GM19239 (cell line): ENCODE measurements around the gene PPP2R5C.
"Not testable (repeated sequence)": the region's sequence is repeated elsewhere in the genome, so short reads cannot be mapped to it uniquely, and the experiment has no call there.

Experiments
- DNase-seq: peaks from one replicate; pipeline ENCODE4 v3.0.0; 2011; ENCODE audit warnings: low spot score; ENCODE audit not compliant: insufficient read length
- FAIRE-seq: peaks from 2 replicates; lab custom pipeline; 2011; peaks lifted over from hg19 to GRCh38; lab: Jason Lieb, UNC

PPP2R5C gene

DNA sequence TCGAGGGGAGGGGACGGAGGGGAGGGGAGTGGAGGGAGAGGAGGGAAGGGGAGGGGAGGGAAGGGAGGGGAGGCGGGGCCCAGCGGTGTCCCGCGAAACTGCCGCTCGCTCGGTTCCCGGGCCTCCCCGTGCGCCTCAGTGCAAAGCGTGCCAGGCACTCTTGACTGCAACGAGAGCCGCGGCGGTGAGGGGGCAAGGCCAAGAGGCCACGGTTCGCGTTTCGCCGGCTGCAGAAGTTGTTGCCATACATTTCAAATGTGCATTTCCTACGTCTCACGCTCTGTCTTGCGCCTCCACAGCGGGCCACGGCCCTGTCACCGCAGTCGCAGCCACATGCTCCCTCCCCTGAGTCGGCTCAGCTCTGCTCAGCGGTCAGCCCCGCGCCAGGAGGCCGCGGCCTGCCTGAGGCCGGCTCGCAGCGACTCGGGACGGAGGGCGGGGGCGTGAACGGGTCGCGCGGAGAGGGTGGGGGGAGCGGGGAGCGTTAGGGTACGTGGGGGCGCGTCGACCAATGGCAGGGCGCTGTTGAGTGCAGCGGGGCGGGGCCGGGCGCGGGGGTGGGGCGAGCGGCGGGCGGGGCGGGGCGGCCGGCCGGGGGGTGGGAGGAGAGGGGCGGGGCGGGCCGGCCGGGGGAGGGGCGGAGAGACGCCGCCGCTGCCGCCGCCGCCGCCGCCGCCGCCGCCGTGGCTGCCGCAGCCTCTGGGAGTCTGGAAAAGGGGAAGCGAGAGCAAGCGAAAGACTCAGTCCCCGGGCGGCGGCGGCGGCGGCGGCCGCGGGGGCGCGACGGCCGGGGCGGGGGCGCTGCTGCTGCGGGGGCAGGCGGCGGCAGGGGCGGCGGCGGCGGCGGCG lies at the start of gene PPP2R5C:
Gene PPP2R5C (plus strand): TSS at position 678 of the 849 bp plus-strand sequence. CDS start 185 bp downstream, outside the sequence.
- FAIRE-seq (peak; percentile 47), DNase-seq (peak; percentile 97)

DNA sequence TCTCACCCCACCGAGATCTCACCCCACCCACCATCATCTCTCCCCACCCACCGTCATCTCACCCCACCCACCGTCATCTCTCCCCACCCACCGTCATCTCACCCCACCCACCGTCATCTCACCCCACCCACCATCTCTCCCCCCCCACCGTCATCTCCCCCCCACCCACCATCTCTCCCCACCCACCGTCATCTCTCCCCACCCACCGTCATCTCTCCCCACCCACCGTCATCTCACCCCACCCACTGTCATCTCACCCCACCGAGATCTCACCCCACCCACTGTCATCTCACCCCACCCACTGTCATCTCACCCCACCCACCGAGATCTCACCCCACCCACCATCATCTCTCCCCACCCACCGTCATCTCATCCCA lies 49.7 kb upstream of the PPP2R5C start:
- DNase-seq, FAIRE-seq: not testable (repeated sequence)

DNA sequence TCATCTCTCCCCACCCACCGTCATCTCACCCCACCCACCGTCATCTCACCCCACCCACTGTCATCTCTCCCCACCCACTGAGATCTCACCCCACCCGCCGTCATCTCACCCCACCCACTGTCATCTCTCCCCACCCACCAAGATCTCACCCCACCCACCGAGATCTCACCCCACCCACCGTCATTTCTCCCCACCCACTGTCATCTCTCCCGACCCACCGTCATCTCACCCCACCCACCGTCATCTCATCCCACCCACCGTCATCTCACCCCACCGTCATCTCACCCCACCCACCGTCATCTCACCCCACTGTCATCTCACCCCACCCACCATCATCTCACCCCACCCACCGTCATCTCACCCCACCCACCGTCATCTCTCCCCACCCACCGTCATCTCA lies 49.2 kb upstream of the PPP2R5C start:
- not testable (repeated sequence) for FAIRE-seq

DNA sequence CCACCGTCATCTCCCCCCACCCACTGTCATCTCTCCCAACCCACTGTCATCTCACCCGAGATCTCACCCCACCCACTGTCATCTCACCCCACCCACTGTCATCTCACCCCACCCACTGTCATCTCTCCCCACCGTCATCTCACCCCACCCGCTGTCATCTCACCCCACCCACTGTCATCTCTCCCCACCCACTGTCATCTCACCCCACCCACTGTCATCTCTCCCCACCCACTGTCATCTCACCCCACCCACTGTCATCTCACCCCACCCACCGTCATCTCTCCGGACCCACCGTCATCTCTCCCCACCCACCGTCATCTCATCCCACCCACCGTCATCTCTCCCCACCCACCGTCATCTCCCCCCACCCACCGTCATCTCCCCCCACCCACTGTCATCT lies 48.4 kb upstream of the PPP2R5C start:
- not testable (repeated sequence) for DNase-seq, FAIRE-seq

More for the DNA sequence above, 49.2 kb upstream of the PPP2R5C start:
- not testable (repeated sequence) for DNase-seq

DNA sequence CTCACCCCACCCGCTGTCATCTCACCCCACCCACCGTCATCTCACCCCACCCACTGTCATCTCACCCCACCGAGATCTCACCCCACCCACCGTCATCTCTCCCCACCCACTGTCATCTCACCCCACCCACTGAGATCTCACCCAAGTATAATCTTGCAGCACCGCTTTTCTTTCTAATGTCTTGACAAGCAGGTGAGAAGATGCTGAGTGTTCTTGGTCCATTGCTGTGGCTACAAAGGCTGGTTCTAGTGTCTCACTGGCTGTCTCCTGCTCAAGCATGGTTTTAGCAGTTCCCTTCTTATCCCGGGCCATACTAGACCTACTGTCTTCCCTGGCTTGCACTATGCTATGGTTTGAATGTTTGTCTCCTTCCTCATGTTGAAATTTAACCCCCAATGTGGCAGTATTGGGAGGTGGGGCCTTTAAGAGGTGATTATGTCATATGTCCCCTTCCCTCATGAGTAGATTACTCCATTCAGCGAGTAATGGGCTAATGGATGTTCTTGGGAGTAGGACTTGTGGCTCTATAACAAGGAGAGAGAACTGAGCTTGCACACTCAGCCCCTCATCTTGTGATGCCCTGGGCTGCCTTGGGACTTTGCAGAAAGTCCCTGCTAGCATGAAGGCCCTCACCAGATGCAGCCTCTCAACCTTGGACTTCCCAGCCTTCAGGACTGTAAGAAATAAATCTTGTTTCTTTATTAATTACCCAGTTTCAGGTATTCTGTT lies 47.7 kb upstream of the PPP2R5C start:
- no peak for FAIRE-seq
- DNase-seq, result no peak

DNA sequence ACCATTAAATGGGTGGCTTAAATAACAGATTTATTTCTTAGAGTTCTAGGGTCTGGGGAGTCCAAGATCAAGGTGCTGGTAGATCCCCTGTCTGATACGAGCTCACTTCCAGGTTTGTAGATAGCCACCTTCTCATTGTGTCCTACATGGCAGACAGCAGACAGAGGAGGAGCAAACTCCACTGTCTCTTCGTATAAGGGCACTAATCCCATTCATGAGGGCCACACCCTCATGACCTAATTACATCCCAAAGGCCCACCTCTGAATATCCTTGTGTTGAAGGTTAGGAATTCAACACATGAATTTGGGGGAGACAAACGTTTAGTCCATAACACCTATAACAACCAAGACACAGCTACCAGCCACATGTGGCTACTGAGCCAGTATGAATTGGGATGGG lies 47.1 kb upstream of the PPP2R5C start:
- no peak for DNase-seq
- FAIRE-seq, result no peak

DNA sequence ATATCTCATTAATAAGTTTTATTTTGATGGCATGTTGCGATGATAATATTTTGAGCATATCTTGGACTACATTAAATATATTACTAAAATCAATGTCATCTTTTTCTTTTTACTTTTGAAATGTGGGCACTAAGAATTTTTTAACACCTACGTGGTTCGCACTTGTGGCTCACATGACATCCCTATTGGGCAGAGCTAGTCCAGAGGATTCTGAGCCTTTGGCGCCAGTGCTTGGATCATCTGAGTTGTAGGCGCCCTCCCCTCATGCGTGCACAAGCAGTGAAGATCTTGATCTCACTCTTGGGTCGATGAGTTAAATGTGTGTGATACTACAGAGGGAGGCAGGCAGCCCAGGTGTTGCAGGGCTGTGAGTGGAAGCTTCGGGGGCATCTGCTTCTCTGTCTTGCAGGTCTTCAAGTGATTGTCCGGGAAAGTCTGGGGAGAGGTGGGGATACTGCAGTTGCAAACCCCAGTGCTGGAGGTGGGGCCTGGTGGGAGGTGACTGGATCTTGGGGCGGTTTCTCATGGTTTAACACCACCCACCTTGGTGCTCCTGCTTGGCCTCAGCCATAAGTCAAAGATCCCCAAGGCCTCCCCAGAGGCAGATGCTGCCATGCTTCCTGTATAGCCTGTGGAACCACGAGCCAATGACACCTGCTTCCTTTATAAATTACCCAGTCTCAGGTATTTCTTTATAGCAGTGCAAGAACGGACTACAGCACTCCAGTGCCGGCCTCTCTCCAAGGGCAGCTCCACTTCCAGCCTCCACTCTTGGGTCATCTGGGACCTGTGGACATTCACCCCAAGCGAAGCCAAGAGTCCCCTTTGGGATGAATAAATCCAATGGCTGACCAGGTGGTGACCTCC lies 46.1 kb upstream of the PPP2R5C start:
- FAIRE-seq, result no peak

DNA sequence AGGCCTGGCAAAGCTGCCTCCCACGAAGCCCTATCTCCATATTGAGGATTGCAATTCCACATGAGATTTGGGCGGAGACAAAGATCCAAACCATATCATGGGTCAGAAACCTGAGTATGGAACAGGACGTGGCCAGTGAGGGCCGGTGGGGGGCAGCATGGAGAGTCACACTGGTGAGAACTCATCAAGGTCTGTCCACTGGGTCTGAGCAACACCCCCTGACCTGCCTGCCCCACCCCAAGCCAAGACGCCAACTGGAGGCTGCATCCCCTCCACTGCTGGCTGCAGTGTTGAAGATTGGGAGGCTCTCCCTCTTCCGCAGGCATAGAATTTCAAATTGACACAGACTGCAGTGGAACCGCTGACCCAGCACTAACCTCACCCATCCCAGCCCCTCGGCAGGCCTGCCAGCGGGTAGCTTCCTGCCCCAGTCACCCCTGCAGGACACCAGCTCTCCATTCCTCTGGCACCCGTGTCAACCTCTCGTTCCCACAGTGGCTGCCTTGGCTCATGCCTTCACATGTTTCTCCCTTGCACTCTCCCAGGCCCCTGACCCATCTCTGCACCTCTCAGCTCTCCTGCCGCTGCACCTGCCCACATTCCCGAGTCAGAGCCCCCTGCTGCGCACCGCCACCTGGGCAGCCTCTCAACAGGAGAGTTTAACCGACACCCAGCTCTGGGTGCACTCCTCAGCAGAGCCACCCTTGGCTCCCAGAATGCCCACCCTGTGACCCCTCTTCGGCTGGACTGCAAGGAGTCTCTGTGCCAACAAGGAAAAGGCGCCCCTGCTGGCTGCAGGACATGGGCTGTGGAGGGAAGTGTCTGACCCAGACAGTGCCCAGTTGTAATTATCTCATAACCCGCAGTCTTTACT lies 45.2 kb upstream of the PPP2R5C start:
- FAIRE-seq (no peak), DNase-seq (no peak)

More for the DNA sequence above, 46.1 kb upstream of the PPP2R5C start:
- DNase-seq, result no peak

DNA sequence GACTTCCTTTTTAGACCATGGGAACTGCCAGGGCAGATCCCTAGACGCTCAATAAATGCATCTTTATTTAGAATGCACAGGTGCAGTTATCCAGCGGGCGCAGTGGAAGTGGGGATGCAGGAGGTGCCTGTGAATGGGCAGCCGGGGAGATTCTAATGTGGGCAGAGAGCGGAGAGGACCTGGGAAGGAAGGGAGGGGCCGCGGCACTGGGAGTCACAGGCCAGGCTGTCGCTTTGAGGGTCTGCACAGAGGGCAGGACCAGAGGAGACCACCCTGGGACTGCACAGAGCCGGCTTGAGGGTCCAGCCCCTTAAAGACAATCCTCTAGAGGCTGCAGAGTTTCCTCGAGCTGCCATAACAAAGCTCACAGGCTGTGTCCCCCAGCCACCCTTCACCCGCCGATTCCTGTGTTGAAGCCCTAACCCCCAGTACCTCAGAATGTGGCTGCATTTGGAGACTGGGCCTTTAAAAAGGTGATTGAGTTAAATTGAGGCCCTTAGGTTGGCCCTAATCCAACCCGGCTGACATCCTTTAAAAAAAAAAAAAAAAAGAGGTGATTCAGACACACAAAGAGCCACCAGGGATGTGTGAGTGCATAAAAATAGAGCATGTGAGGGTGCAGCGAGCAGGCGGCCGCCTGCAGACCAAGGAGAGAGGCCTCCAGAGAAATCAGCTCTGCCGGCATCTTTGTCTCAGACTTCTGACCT lies 44.4 kb upstream of the PPP2R5C start:
- DNase-seq (no peak), FAIRE-seq (no peak)

DNA sequence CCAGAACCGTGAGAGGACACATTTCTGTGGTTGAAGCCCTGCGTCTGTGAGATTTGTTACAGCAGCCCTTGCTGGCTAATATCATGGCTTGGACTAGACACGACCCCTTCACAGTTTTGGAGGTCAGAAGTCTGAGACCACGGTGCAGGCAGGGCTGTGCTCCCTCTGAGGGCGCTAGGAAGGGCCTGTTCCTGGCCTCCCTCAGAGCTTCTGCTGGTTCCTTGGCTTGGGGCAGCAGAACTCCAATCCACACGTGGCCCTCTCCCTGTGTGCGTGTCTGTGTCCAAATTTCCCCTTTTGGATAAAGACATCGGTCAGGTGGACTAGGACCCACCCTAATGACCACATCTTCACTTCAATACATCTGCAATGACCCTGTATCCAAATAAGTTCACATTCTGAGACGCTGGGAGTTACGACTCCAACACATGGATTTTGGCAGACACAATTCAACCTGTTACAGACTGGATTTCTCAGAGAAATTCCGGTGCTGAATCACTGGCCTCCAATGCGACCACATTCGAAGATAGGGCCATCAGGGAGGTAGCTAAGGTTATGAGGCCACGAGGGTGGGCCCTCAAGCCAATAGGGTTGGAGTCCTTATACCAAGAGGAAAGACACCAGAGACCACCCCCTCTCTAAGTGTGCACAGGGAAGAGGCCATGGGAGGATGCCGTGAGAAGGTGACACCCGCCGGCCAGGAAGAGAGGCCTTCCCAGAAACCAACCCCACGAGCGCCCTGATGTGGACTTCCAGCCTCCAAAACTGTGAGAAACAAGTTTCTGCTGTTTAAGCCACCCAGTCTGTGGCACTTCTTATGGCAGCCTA lies 43.6 kb upstream of the PPP2R5C start:
- FAIRE-seq (no peak), DNase-seq (no peak)

DNA sequence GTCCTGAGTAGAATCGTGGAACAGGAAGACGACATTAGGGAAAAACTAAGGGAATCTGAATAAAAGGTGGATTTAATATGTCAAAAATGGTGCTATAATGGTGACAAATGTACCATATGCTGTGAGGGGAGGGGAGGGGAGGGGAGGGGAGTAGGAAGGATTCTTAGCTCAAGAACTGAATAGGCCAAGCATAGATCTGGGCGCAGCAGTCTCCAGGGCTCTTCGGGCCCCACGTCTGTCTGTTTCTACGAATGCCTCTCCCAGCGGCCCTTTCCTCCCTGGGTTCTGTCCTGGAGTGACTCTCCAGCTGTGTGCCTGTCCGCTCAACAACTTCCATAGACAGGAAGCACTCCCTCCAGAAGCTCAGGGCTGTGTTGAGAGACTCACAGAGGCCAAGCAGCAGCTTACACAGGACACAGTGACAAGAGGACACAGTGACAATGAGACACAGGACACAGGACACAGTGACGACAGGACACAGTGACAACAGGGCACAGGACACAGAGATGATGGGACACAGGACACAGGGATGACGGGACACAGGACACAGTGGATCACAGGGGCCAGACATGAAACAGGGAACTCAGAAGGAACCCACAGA lies 42.4 kb upstream of the PPP2R5C start:
- DNase-seq (no peak), FAIRE-seq (no peak)

DNA sequence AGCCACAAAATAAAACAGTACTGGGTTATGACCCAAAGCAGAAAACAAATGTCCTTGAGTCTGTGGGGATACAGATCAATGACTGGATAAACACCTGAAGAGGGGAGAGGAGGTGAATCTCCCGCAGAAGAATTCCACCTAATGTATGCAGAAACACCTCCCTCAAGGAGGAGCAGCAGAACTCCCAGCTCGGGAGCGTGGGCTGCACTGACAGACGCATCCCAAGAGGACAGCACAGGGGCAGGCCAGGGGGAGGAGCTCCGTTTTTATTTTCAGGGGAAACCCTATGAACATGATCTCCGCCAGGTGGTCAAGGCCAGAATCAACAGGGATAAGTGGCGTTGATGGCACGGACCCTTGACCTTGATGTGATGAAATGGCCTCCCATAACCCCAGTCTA lies 41.8 kb upstream of the PPP2R5C start:
- DNase-seq, result no peak
- FAIRE-seq, result no peak

DNA sequence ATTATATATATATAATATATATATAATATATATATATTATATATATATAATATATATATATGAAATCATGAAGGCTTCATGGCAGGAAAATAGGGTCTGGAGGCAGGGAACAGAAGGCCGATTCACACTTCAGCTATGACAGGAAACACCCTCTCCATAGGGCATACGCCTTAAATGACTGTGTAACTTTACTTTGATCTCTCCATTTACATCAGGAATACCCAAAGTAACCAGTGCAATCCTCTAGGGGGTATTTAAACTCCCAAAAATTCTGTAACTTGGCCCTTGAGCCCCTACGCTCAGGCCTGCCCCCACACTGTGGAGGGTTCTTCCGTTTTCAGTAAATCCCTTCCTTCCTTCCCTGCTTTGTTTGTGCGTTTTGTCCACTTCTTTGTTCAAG lies 40.4 kb upstream of the PPP2R5C start:
- FAIRE-seq (no peak), DNase-seq (no peak)

DNA sequence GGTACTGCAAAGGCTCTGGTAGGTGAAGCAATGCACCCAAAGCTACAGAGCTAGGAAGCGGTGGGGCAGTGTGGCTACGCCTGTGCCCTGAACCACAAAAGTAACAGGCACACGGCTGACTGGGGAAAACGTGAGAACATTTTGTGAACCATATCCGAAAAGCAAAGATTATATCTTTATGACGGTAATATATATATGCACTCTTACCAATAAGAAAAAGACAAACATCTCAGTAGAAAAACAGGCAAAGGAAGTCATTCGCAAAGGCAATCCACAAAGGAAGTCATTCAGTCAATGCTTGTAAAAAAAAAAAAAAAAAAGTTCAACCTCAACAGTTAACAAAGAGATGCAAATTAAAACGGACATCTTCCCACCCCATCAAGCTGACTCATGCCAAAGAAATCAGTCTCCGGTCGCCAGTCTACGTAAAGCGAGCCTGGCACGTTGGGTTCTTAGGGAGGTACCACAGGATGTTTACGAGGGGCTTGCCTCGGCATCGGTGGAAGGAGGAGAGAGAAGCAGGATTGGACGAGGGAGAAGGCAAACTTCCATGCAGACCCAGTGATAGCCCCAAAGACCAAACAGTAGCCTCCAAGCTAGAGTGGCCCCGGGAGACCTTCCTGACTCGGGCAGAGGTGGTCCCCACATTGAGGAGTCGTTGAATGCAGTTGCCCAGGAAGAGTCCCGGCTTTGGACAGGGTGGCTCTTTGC lies 39.4 kb upstream of the PPP2R5C start:
- FAIRE-seq (no peak), DNase-seq (no peak)

DNA sequence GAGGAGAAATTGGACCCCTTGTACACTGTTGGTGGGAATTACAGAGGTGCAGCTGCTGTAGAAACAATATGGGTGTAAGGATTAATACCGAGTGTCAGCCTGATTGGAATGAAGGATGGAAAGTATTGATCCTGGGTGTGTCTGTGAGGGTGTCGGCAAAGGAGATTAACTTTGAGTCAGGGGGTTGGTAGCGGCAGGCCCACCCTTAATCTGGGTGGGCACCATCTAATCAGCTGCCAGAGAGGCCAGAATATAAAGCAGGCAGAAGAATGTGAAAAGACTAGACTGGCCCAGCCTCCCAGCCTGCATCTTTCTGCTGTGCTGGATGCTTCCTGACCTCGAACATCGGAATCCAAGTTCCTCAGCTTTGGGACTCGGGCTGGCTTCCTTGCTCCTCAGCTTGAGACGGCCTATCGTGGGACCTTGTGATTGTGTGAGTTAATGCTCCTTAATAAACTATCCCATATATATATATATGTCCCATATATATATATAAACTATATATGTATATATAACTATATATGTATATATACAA lies 38.4 kb upstream of the PPP2R5C start:
- DNase-seq (no peak), FAIRE-seq (no peak)

DNA sequence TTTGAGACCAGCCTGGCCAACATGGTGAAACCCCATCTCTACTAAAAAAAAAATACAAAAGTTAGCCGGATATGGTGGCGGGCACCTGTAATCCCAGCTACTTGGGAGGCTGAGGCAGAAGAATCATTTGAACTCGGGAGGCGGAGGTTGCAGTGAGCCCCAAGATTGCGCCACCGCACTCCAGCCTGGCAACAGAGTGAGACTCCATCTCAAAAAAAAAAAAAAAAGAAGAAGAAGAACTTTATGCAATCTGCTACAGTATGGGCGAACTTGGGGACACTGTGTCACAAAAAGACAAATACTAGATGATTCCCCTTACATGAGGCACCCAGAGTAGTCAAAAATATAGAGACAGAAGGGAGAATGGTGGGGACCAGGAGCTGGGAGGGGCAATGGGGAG lies 35.9 kb upstream of the PPP2R5C start:
- FAIRE-seq, DNase-seq: not testable (repeated sequence)
